SK-N-SH (cell line): ENCODE results near the gene FBXW5. TPM values are rescaled to one million over a fixed set of nuclear protein-coding genes. Genes with fewer than 3 reads are reported as not detected.

Source experiments
- CTCF ChIA-PET: fragments of 300-600, 350-600 bp; formaldehyde crosslinking; extraction: SDS; loops from one replicate; lab custom pipeline; 2021; lab: Yijun Ruan, JAX
- POLR2A ChIA-PET: fragments of 350-600 bp; sonication (Branson Sonifier 250); formaldehyde crosslinking; extraction: SDS; loops from one replicate; lab custom pipeline; 2020; ENCODE audit warnings: antibody characterized with exemption, inconsistent platforms; lab: Yijun Ruan, JAX
- DNase-seq: peaks from one replicate; pipeline ENCODE4 v3.0.0; 2012
- H2AFZ ChIP-seq: fragments of 200-600 bp; sonication (generic); 2 replicates; pipeline ENCODE4 v1.8.1; 2016; ENCODE audit warnings: antibody characterized with exemption, mild to moderate bottlenecking, low read depth
- H3F3A ChIP-seq: fragments of 200-600 bp; sonication (generic); replicated peaks from 2 replicates; pipeline ENCODE3; 2016; ENCODE audit warnings: antibody characterized with exemption, mild to moderate bottlenecking; ENCODE audit not compliant: insufficient read depth
- H3K27ac ChIP-seq, 2 experiments: fragments of 200-500 bp in 1 of 2; fragments of 200-600 bp in 1 of 2; sonication (Bioruptor generic) in 1 of 2; sonication (generic), shearing (Covaris generic) in 1 of 2; 2 replicates each; pipeline versions ENCODE4 v1.5.1 to v1.6.1; 2014 to 2016; ENCODE audit warnings: low read depth in 2 of 2, inconsistent platforms in 1 of 2, low read length in 1 of 2, mild to moderate bottlenecking in 1 of 2, mixed read lengths in 1 of 2
- H3K27me3 ChIP-seq: fragments of 200-600 bp; sonication (generic), shearing (Covaris generic); 2 replicates; pipeline ENCODE4 v1.6.1; 2016; ENCODE audit warnings: mixed run types; ENCODE audit not compliant: insufficient read depth
- H3K36me3 ChIP-seq, 2 experiments: fragments of 200-500 bp in 1 of 2; fragments of 200-600 bp in 1 of 2; sonication (Bioruptor generic) in 1 of 2; sonication (generic) in 1 of 2; replicated peaks in 1 of 2; 2 replicates each; pipeline versions ENCODE3 to v1.5.1; 2014 to 2016; ENCODE audit warnings: low read length in 1 of 2, mild to moderate bottlenecking in 1 of 2; ENCODE audit not compliant: insufficient read depth in 2 of 2, control insufficient read depth in 1 of 2
- H3K4me1 ChIP-seq, 2 experiments: fragments of 200-500 bp in 1 of 2; fragments of 200-600 bp in 1 of 2; sonication (Bioruptor generic) in 1 of 2; sonication (generic), shearing (Covaris generic) in 1 of 2; 2 replicates each; pipeline versions ENCODE4 v1.5.1 to v1.6.1; 2014 to 2016; ENCODE audit warnings: low read depth in 1 of 2, low read length in 1 of 2, mixed run types in 1 of 2; ENCODE audit not compliant: insufficient read depth in 2 of 2, control insufficient read depth in 1 of 2
- H3K4me2 ChIP-seq: fragments of 200-600 bp; sonication (generic), shearing (Covaris generic); 2 replicates; pipeline ENCODE4 v1.6.1; 2017; ENCODE audit warnings: mixed run types
- H3K4me3 ChIP-seq, 2 experiments: fragments of 200-500 bp in 1 of 2; fragments of 200-600 bp in 1 of 2; sonication (Bioruptor generic) in 1 of 2; sonication (generic), shearing (Covaris generic) in 1 of 2; 2 replicates each; pipeline versions ENCODE4 v1.5.1 to v1.8.1; 2014 to 2016; ENCODE audit warnings: low read depth in 2 of 2, inconsistent platforms in 1 of 2, low read length in 1 of 2, mild to moderate bottlenecking in 1 of 2, mixed read lengths in 1 of 2, moderate library complexity in 1 of 2
- H3K79me2 ChIP-seq: fragments of 200-600 bp; sonication (generic); 2 replicates; pipeline ENCODE4 v1.8.1; 2017; ENCODE audit warnings: mild to moderate bottlenecking; ENCODE audit not compliant: insufficient read depth
- H3K9ac ChIP-seq: fragments of 200-600 bp; sonication (generic); 2 replicates; pipeline ENCODE4 v1.6.1; 2017; ENCODE audit warnings: mixed run types
- H3K9me2 ChIP-seq: fragments of 200-600 bp; sonication (generic); 2 replicates; pipeline ENCODE4 v1.6.1; 2017; ENCODE audit warnings: mixed run types
- H3K9me3 ChIP-seq: fragments of 200-600 bp; sonication (generic); 2 replicates; pipeline ENCODE4 v1.6.1; 2017; ENCODE audit warnings: mixed run types, mild to moderate bottlenecking, moderate library complexity
- H4K20me1 ChIP-seq: fragments of 200-600 bp; sonication (generic); 2 replicates; pipeline ENCODE4 v1.6.1; 2017; ENCODE audit warnings: mild to moderate bottlenecking, mixed run types; ENCODE audit not compliant: insufficient read depth
- ELF1 ChIP-seq: IDR thresholded peaks from 2 replicates; pipeline ENCODE4 v1.4.0; 2012
- EP300 ChIP-seq, 2 experiments: IDR thresholded peaks; 2 replicates each; pipeline versions ENCODE4 v1.4.0 to v1.6.1; 2012; ENCODE audit warnings: borderline replicate concordance in 1 of 2, low read depth in 1 of 2, low read length in 1 of 2
- FOSL2 ChIP-seq: IDR thresholded peaks from 2 replicates; pipeline ENCODE4 v1.4.0; 2012; ENCODE audit warnings: low read depth, mild to moderate bottlenecking, moderate library complexity, borderline replicate concordance
- FOXJ3 ChIP-seq: sonication (generic); formaldehyde crosslinking; IDR thresholded peaks from 2 replicates; pipeline ENCODE4 v1.5.1; 2020; ENCODE audit warnings: mild to moderate bottlenecking, missing genetic modification reagents
- GABPA ChIP-seq: IDR thresholded peaks from 2 replicates; pipeline ENCODE4 v1.4.0; 2012; ENCODE audit warnings: low read depth, mild to moderate bottlenecking
- MXI1 ChIP-seq: IDR thresholded peaks from 2 replicates; pipeline ENCODE4 v1.6.1; 2012; ENCODE audit warnings: mild to moderate bottlenecking, low read depth, low read length, improper control_type of control experiment
- RCOR1 ChIP-seq: fragments of 150-350 bp; IDR thresholded peaks from 2 replicates; pipeline ENCODE4 v1.6.1; 2017; ENCODE audit warnings: antibody characterized with exemption, low read length
- RFX5 ChIP-seq: IDR thresholded peaks from 2 replicates; pipeline ENCODE4 v1.6.1; 2012; ENCODE audit warnings: mild to moderate bottlenecking, improper control_type of control experiment, low read length
- SIN3A ChIP-seq: IDR thresholded peaks from 2 replicates; pipeline ENCODE4 v1.6.1; 2012; ENCODE audit warnings: low read depth, mild to moderate bottlenecking, low read length, moderate library complexity, borderline replicate concordance
- TAF1 ChIP-seq: IDR thresholded peaks from 2 replicates; pipeline ENCODE4 v1.6.1; 2012; ENCODE audit warnings: low read depth, mild to moderate bottlenecking, low read length, moderate library complexity, borderline replicate concordance
- TEAD4 ChIP-seq: IDR thresholded peaks from 2 replicates; pipeline ENCODE4 v1.4.0; 2012; ENCODE audit warnings: mild to moderate bottlenecking, borderline replicate concordance; ENCODE audit not compliant: insufficient read depth
- WGBS: methylation state at CpG from one replicate; pipeline ENCODE4 v1.1.6; 2017; ENCODE audit warnings: low lambda C conversion rate; 5-methylcytosine and 5-hydroxymethylcytosine counted together
- polyA plus RNA-seq, 3 experiments: library from polyadenylated mRNA; depleted of rRNA; stranded (reverse); fragments of >200 nt; gene quantifications; 2 replicates each; pipeline ENCODE4 v1.2.3, GENCODE V29; 2012
- TF ChIP-seq, protein P1 (sequence below): fragments of 150-350 bp; IDR thresholded peaks from 2 replicates; pipeline ENCODE4 v1.6.1; 2017; ENCODE audit warnings: antibody characterized with exemption, low read length, low read depth, borderline replicate concordance
- TF ChIP-seq, protein P2 (sequence below): IDR thresholded peaks from 2 replicates; pipeline ENCODE4 v1.4.0; 2012; ENCODE audit warnings: low read depth, borderline replicate concordance
- TF ChIP-seq, protein P3 (sequence below): IDR thresholded peaks from 2 replicates; pipeline ENCODE4 v1.4.0; 2012; ENCODE audit warnings: low read depth
- TF ChIP-seq, protein P4 (sequence below): IDR thresholded peaks from 2 replicates; pipeline ENCODE4; 2012

The FBXW5 gene
- polyA plus RNA-seq, 1 of the 3 experiments (the other 2 are of a cell fraction), result 78.9 TPM

DNA sequence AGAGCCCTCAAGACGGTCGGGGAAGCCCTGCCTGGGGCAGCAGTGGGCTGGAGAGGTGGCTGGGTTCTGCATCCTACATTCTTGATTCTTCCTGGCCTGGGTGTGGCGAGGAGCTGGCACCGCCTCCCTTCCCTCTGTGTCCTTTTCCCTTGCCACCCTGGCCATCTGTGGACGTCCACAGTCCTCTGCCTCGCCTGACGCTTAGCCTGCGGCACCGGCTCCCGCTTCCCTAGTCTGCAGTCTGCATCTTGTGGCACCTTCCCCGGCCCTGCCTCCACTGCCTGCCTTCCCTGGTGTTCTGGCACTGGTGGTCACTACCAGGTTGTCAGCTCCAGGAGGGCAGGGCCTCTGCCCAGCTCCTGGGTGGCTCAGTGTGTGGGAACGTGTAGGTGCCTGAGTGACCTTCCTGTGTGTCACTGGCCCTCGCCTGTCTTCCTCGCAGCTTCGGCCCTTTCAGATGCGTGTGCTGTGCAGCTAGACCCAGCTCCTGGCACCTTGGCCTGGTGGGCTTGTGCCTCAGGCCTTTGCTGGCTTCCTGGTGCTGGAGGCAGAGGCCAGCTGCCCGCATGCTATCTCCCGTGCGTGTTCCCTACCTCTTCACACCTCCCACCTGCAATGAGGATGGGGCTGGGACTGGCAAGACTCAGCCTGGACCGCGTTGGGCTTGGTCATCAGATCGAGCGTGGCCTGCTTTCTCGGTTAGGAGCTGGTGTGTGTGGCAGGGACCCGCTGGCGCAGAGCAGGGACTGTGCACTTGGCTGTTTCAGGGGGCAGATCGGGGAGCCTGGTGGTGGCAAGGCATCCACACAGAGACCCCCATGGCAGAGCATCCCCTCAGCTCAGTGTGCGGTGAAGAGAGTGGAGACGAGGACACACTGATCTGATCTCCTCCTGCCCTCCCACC, 37.3 kb downstream of the FBXW5 start:
- no peaks in the 10 kb centered on the region for H3K9me2 ChIP-seq
- POLR2A ChIA-PET, result no interaction called here
- H3K4me3 ChIP-seq, result no peak overlapping the region

DNA sequence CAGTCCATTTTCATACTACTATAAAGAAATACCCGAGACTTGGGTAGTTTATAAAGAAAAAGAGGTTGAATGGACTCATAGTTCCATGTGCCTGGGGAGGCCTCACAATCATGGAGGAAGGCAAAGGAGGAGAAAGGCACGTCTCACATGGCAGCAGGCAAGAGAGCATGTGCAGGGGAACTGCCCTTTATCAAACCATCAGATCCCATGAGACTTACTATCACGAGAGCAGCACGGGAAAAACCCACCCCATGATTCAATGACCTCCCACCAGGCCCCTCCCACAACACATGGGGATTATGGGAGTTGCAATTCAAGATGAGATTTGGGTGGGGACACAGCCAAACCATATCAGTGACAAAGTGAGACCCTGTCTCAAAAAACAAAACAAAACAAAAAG, 38.3 kb downstream of the FBXW5 start:
- Histone ChIP-seq H3K9me2 (no peaks in the 10 kb centered on the region), H3K9me3 (no peaks in the 10 kb centered on the region), H2AFZ (no peak overlapping the region), H4K20me1 (no peaks in the 10 kb centered on the region), H3K4me3 (no peak overlapping the region), H3K4me1 (peaks cover 6 to 15% of the 10 kb centered on the region in 2 experiments; a peak in 3 of 4 replicates), H3K27ac (no peak overlapping the region), H3K36me3 (peaks cover 7 to 12% of the 10 kb centered on the region in 2 experiments), H3K4me2 (no peak overlapping the region), H3K79me2 (peaks cover 3% of the 10 kb centered on the region; the same call in 1 of the 2 replicates), H3F3A (peaks cover 14% of the 10 kb centered on the region), H3K27me3 (no peaks in the 10 kb centered on the region), H3K9ac (no peak overlapping the region)
- CTCF ChIA-PET, result no interaction called here
- DNase-seq, result no peak
- TF ChIP-seq TEAD4, result no peak
- no peak for TF ChIP-seq MXI1
- POLR2A ChIA-PET, result no interaction called here
- WGBS, result 82% methylated on average over 4 of the region's 4 CpGs

More for the DNA sequence above, 37.3 kb downstream of the FBXW5 start:
- CTCF ChIA-PET, result interaction anchor here (1.0 to 1.2 kb wide), 4 partner anchors 9 to 306 kb away, joined by 3 to 5 read pairs (median 3); no protein-coding TSS in a partner anchor
- Histone ChIP-seq H3K4me1 (peaks cover under 1 to 5% of the 10 kb centered on the region in 2 experiments; a peak in 3 of 4 replicates), H3K4me2 (no peak overlapping the region), H4K20me1 (no peaks in the 10 kb centered on the region), H3K9ac (no peak overlapping the region), H2AFZ (no peak overlapping the region), H3K36me3 (peaks cover 7 to 12% of the 10 kb centered on the region in 2 experiments), H3K79me2 (peaks cover 3% of the 10 kb centered on the region; the same call in 1 of the 2 replicates), H3K27me3 (no peaks in the 10 kb centered on the region), H3F3A (peaks cover 9% of the 10 kb centered on the region), H3K9me3 (no peaks in the 10 kb centered on the region), H3K27ac (no peak overlapping the region)
- TF ChIP-seq, protein P1, sequence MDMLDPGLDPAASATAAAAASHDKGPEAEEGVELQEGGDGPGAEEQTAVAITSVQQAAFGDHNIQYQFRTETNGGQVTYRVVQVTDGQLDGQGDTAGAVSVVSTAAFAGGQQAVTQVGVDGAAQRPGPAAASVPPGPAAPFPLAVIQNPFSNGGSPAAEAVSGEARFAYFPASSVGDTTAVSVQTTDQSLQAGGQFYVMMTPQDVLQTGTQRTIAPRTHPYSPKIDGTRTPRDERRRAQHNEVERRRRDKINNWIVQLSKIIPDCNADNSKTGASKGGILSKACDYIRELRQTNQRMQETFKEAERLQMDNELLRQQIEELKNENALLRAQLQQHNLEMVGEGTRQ, result no peak
- TF ChIP-seq FOXJ3 (no peak), RCOR1 (no peak), EP300 (IDR thresholded peaks at IDR 0.05; ENCODE audit: borderline replicate concordance in 1 of 2, low read depth in 1 of 2, low read length in 1 of 2) (no peak)
- no peak for DNase-seq
- WGBS, result 98% methylated on average over 17 of the region's 29 CpGs

DNA sequence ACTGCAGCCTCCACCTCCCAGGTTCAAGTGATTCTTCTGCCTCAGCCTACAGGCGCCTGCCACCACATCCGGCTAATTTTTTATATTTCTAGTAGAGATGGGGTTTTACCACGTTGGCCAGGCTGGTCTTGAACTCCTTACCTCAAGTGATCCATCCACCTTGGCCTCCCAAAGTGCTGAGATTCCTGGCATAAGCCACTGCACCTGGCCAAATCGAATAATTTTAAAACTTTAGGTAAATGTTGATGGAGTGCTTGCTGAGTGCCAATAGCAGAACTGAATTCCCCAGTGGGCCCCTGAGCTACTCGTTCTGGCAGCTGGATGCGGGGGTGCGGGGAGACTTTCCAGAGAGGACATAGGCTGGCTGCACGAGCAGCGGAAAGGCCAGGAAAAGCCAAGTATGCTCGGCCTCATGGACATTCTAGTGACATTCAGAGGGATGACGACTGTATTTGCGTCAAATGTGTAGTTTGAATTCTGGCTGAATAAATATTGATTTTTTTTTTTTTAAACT, 41.4 kb downstream of the FBXW5 start:
- WGBS, result 75% methylated on average over 12 of the region's 12 CpGs
- H3K4me1 ChIP-seq, result peaks cover 6 to 19% of the 10 kb centered on the region in 2 experiments; a peak in 3 of 4 replicates
- no peaks in the 10 kb centered on the region for H3K9me3 ChIP-seq
- ChIA-PET POLR2A (no interaction called here), CTCF (interaction anchor here (0.7 to 1.3 kb wide), 3 partner anchors 56 to 147 kb away, joined by 3 read pairs; partner anchors contain the start of gene AJM1)
- H3K27me3 ChIP-seq, result no peaks in the 10 kb centered on the region
- H3K36me3 ChIP-seq, result peaks cover 16 to 21% of the 10 kb centered on the region in 2 experiments
- DNase-seq, result no peak
- H4K20me1 ChIP-seq, result no peaks in the 10 kb centered on the region
- peaks cover 29% of the 10 kb centered on the region for H3F3A ChIP-seq
- no peaks in the 10 kb centered on the region for H3K9me2 ChIP-seq
- no peak overlapping the region for H3K4me3 ChIP-seq
- peak overlapping the region; percentile 41 to 75; a peak in 3 of 4 replicates for H3K27ac ChIP-seq
- H3K9ac ChIP-seq, result no peak overlapping the region
- peaks cover 8% of the 10 kb centered on the region; the same call in 1 of the 2 replicates for H3K79me2 ChIP-seq
- no peak overlapping the region for H3K4me2 ChIP-seq
- H2AFZ ChIP-seq, result no peak overlapping the region
- no peak for TF ChIP-seq TEAD4
- TF ChIP-seq, protein P2, sequence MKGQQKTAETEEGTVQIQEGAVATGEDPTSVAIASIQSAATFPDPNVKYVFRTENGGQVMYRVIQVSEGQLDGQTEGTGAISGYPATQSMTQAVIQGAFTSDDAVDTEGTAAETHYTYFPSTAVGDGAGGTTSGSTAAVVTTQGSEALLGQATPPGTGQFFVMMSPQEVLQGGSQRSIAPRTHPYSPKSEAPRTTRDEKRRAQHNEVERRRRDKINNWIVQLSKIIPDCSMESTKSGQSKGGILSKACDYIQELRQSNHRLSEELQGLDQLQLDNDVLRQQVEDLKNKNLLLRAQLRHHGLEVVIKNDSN, result no peak
- no peak for TF ChIP-seq EP300 (IDR thresholded peaks at IDR 0.05; ENCODE audit: borderline replicate concordance in 1 of 2, low read depth in 1 of 2, low read length in 1 of 2)
- no peak for TF ChIP-seq RFX5
- no peak for TF ChIP-seq GABPA
- TF ChIP-seq ELF1, result no peak
- TF ChIP-seq, protein P3, sequence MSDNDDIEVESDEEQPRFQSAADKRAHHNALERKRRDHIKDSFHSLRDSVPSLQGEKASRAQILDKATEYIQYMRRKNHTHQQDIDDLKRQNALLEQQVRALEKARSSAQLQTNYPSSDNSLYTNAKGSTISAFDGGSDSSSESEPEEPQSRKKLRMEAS, result no peak
- TF ChIP-seq FOSL2, result no peak
- TF ChIP-seq SIN3A, result no peak
- no peak for TF ChIP-seq TAF1
- TF ChIP-seq, protein P4, sequence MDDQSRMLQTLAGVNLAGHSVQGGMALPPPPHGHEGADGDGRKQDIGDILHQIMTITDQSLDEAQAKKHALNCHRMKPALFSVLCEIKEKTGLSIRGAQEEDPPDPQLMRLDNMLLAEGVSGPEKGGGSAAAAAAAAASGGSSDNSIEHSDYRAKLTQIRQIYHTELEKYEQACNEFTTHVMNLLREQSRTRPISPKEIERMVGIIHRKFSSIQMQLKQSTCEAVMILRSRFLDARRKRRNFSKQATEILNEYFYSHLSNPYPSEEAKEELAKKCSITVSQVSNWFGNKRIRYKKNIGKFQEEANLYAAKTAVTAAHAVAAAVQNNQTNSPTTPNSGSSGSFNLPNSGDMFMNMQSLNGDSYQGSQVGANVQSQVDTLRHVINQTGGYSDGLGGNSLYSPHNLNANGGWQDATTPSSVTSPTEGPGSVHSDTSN, result no peak
